ENCODE results near the gene KANSL1. TPM values are rescaled to one million over a fixed set of nuclear protein-coding genes. Genes with fewer than 3 reads are reported as not detected.

The KANSL1 gene
- polyA plus RNA-seq, 1 donor from 2014 or later = 65.0 TPM

- Histone ChIP-seq H3K27ac (ENCODE audit: low read length) (no peak overlapping the region), H3K4me3 (ENCODE audit: low read length) (no peak overlapping the region), H3K36me3 (ENCODE audit: insufficient read depth, low read length) (no peaks in the 10 kb centered on the region), H3K9me2 (ENCODE audit: insufficient read depth, low read length) (no peaks in the 10 kb centered on the region), H3K9me3 (ENCODE audit: low read length) (no peaks in the 10 kb centered on the region), H4K20me1 (ENCODE audit: insufficient read depth) (peaks cover 50% of the 10 kb centered on the region), H2AFZ (ENCODE audit: low read depth, low read length) (no peak overlapping the region), H3F3A (ENCODE audit: insufficient read depth, low read length, poor library complexity, severe bottlenecking) (no peaks in the 10 kb centered on the region), H3K4me2 (ENCODE audit: low read length) (no peak overlapping the region), H3K27me3 (ENCODE audit: insufficient read depth, low read depth, low read length) (no peaks in the 10 kb centered on the region), H3K9ac (ENCODE audit: low read length) (no peak overlapping the region), H3K79me2 (replicated peaks; ENCODE audit: insufficient read depth, low read length) (peaks cover 92% of the 10 kb centered on the region)
- TF ChIP-seq MXI1 (conservative IDR thresholded peaks at IDR 0.05; ENCODE audit: poor library complexity, severe bottlenecking) = no peak
- TF ChIP-seq CTCF (IDR thresholded peaks at IDR 0.05; ENCODE audit: poor library complexity, severe bottlenecking) = no peak
Observed at GRCh38 chr17:46148247-46148646, 45.0 kb downstream of the KANSL1 start.

GRCh38 chr17:46147296-46147695 is 45.9 kb downstream of the KANSL1 start:
- peaks cover 91% of the 10 kb centered on the region for H3K79me2 ChIP-seq (replicated peaks; ENCODE audit: insufficient read depth, low read length)

More at GRCh38 chr17:46147296-46147695, 45.9 kb downstream of the KANSL1 start:
- H3K27me3 ChIP-seq (ENCODE audit: insufficient read depth, low read depth, low read length) = no peaks in the 10 kb centered on the region
- no peaks in the 10 kb centered on the region for H3K9me3 ChIP-seq (ENCODE audit: low read length)
- H3K4me2 ChIP-seq (ENCODE audit: low read length) = no peak overlapping the region
- no peak overlapping the region for H3K27ac ChIP-seq (ENCODE audit: low read length)
- H3F3A ChIP-seq (ENCODE audit: insufficient read depth, low read length, poor library complexity, severe bottlenecking) = no peaks in the 10 kb centered on the region
- H3K4me3 ChIP-seq (ENCODE audit: low read length) = no peak overlapping the region
- no peak overlapping the region for H3K9ac ChIP-seq (ENCODE audit: low read length)
- H3K36me3 ChIP-seq (ENCODE audit: insufficient read depth, low read length) = no peaks in the 10 kb centered on the region
- no peak overlapping the region for H2AFZ ChIP-seq (ENCODE audit: low read depth, low read length)
- TF ChIP-seq TAF1 (IDR thresholded peaks at IDR 0.05; ENCODE audit: low read depth) (no peak), SMC3 (conservative IDR thresholded peaks at IDR 0.05; ENCODE audit: poor library complexity) (no peak), EZH2 (IDR thresholded peaks at IDR 0.05; ENCODE audit: borderline replicate concordance, insufficient read depth, low read length, poor library complexity, severe bottlenecking) (no peak), EP300 (conservative IDR thresholded peaks at IDR 0.05; ENCODE audit: poor library complexity, severe bottlenecking) (no peak), RAD21 (conservative IDR thresholded peaks at IDR 0.05) (no peak), CTCF (IDR thresholded peaks at IDR 0.05; ENCODE audit: poor library complexity, severe bottlenecking) (no peak), POLR2AphosphoS5 (IDR thresholded peaks at IDR 0.05) (no peak), MXI1 (conservative IDR thresholded peaks at IDR 0.05; ENCODE audit: poor library complexity, severe bottlenecking) (no peak), REST (IDR thresholded peaks at IDR 0.05; ENCODE audit: borderline replicate concordance) (no peak)
- no peaks in the 10 kb centered on the region for H3K9me2 ChIP-seq (ENCODE audit: insufficient read depth, low read length)
- peaks cover 49% of the 10 kb centered on the region for H4K20me1 ChIP-seq (ENCODE audit: insufficient read depth)
